Measurements from ENCODE around the gene KCNAB1.

Gene KCNAB1

GRCh38 chr3:156148345-156148945, 28.1 kb downstream of the KCNAB1 start:
- no peak for TF ChIP-seq CTCF (IDR thresholded peaks at IDR 0.05)

GRCh38 chr3:156148946-156149381, 28.6 kb downstream of the KCNAB1 start:
- no peak for TF ChIP-seq CTCF (IDR thresholded peaks at IDR 0.05)

GRCh38 chr3:156149876-156150275, 29.5 kb downstream of the KCNAB1 start:
- no peak for TF ChIP-seq CTCF (IDR thresholded peaks at IDR 0.05)

- peak; percentile 94 for TF ChIP-seq CTCF (IDR thresholded peaks at IDR 0.05)
These were observed 30.2 kb downstream of the KCNAB1 start for GRCh38 chr3:156150434-156151066.

- TF ChIP-seq CTCF (IDR thresholded peaks at IDR 0.05), result peak; percentile 80
These were observed 31.5 kb downstream of the KCNAB1 start for GRCh38 chr3:156151824-156152428.

- no peak for TF ChIP-seq CTCF (IDR thresholded peaks at IDR 0.05)
These were observed 38.4 kb downstream of the KCNAB1 start for GRCh38 chr3:156158656-156159295.

- TF ChIP-seq CTCF (IDR thresholded peaks at IDR 0.05), result no peak
These were observed 40.3 kb downstream of the KCNAB1 start for GRCh38 chr3:156160647-156161046.
